Right hindlimb (tissue), 1 donor: ENCODE measurements around the gene ZDHHC11.
"Not testable (repeated sequence)": the region's sequence is repeated elsewhere in the genome, so short reads cannot be mapped to it uniquely, and the experiment has no call there.

Experiments
- DNase-seq: peaks from one replicate; pipeline ENCODE4 v3.0.0-alpha.2; 2018

The ZDHHC11 gene

DNA sequence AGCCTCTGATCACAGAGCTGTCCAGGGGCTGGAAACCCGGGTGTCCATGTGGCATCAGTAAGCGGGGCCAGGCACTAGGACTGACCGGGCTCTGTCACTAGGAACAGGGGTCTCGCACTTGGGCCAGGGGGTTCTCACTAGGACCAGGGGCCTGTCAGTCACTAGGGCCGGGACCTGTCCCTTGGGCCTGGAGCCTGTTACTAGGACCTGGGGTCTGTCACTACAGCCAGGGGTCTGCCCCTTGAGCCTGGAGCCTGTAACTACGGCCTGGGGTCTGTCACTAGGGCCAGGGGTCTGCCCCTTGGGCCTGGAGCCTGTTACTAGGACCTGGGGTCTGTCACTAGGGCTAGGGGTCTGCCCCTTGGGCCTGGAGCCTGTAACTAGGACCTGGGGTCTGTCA lies 76.5 kb downstream of the ZDHHC11 start:
- DNase-seq, result not testable (repeated sequence)

- DNase-seq, result no peak
Observed at GRCh38 chr5:773517-774264, 77.1 kb downstream of the ZDHHC11 start.

DNA sequence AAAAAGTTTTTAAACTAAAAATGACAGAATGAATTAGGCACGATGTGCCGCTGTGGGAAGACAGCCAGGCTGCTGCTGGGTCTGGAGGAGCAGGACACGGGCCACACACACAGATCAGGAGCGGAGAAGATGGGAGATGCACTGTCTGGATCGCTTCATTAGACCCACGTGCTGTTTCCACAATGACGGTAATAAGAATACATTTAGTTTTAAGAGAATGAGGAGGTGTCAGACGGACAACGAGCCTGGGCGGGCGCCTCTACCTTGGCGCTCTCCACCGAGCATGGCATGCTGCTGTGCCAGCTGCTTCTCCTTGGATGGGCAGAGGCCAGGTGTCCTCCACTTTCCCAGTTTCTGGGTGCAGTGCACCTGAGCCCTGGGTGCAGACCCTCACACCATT lies 77.9 kb downstream of the ZDHHC11 start:
- peak; percentile 12 for DNase-seq

GRCh38 chr5:772547-772890 lies 78.3 kb downstream of the ZDHHC11 start:
- DNase-seq, result not testable (repeated sequence)

GRCh38 chr5:771841-772546 lies 78.8 kb downstream of the ZDHHC11 start:
- DNase-seq, result not testable (repeated sequence)

DNA sequence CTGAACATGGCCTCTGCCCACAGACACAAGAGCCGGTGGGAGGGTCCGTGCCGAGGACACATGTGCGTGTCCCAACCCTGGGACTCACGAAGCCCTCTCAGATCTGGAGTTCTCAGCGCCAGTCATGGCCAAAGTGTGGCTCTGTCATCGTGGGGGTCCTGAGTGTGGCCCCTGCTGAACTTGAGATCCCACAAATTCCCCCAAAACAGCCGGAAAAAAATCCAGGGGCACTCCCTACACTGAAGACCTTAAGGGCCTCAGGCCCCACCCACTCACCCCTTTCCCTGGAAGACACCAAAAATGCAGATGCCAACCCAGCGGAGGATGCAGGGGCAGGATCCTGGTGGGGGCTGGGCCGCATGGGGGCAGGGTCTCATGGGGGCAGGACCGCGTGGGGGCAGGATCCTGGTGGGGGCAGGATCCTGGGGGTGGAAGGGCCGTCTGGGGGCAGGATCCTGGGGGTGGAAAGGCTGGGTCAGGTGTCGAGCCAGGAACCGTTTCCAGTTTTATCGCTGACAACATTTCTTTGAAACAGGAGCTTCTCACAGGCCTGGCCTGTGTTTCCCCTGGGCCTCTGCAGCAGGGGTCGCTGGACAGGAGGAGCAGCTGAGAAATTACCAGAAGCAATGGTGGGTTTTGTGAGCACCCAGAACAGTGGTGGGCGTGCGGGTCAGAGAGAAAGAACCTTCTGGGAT lies 79.6 kb downstream of the ZDHHC11 start:
- peak; percentile 19 for DNase-seq

DNA sequence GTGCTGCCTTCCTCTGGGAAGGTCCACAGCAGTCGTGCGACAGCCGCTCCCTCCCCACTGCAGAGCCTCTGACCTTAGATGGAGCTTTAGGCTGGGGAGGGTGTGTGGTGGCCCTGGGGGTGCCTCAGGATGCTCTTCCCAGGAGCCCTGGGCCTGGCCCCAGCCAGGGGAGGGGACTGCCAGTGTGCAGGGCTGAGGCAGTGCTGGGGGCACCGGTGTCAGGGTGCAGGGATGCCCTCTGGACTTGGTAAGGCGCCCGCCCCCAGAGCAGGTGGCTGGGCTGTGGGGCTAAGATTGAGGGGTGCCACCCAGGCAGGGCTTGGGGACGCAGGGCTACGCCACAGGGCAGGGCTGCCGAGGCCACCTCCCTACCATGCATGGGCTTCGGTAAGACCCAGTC lies 80.2 kb downstream of the ZDHHC11 start:
- DNase-seq, result peak; percentile 20

DNA sequence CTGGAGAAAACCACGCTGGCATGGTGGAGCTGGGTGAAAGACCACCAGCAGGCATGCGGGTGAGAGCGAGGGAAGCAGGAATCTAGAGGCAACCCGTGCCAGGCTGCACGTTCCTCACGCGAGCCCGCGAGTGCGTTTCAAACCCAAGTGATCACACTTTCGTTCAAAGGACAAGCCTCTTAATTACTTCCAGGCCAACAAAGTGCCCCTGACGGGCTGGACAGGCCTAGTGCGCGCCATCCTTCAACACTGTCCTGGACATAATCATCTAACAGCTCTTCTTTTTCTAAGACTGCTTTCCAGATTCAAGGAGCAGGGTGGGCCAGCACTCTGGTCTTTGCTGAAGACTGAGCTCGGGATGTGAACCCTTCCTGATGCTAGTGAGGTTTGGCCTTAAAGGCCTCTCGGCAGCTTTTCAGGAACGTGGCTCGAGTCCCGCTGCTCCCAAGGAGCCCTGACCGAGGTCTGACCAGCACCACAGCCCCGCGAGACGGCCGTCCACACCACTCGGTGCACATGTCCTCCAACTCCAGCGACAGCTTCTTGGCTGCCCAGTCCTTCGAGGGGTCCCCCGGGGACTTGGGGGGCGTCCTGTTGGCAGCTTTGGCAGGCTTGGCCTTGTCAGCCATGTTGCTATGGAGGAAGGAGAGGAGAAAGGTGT lies 81.2 kb downstream of the ZDHHC11 start:
- DNase-seq, result peak; percentile 12

DNA sequence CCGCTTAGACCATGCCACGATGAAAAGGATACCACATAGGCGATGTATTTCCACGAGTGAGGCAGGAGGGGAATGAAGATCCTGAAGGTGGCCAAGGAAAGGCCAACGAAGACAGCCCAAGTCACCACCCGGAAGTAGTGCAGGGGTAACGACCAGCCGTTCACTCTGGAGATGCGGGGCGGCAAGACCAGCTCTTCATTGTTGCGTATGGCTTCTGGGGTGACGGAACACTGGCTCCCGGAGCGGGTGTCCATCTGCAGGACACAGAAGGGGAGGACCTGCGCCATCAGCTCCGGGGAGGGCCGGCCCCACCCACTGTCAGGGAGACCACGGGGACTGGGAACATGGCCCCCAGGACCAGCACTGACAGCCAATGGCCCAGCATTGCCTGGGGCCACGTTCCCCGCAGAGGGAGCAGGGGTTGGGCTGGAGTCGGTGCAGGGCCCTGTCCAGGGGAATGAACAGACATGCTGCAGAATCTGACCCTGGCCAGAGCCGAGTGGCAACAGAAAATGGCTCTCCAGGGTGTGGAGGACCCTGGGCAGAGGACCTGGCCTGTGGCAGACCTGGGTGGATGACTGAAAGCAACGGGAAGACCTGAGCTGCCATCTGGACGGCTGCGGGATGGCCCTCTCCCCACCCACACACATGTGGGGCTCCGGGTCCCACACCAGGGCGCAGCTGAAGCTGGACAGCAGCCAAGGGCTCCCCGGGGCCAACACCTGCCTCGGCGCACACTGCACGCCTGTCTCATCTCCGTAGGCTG lies 83.9 kb downstream of the ZDHHC11 start:
- peak; percentile 19 for DNase-seq

DNA sequence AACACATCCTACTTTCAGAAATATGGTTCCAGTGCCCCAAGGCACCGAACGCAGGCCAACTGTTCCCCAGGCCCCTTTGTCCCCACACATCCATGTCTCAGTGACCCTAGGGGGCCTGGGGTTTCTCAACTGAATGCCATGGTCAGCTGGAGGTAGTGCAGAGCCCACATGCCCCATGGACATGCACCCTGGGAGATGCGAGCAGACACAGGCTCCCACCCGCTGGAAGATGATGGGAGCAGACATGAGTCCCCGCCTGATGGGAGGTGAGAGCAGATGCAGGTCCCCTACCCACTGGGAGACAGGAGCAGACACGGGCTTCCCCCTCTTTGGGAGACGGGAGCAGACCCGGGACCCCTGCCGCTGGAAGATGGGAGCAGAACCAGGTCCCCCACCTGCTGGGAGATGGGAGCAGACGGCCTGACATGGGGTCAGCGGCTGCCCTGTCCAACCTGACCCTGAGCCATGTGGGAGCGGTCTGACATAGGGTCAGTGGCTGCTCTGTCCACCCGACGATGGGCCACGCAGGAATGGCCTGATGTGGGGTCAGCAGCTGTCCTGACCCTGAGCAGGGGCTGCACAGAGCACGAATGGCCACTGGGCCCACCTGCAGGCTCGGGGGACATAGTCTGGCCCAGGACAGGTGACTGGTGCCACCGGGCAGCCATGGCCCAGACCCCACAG lies 84.7 kb downstream of the ZDHHC11 start:
- DNase-seq, result peak; percentile 18

GRCh38 chr5:763998-764781 lies 86.6 kb downstream of the ZDHHC11 start:
- no peak for DNase-seq

GRCh38 chr5:763397-763796 lies 87.4 kb downstream of the ZDHHC11 start:
- no peak for DNase-seq

DNA sequence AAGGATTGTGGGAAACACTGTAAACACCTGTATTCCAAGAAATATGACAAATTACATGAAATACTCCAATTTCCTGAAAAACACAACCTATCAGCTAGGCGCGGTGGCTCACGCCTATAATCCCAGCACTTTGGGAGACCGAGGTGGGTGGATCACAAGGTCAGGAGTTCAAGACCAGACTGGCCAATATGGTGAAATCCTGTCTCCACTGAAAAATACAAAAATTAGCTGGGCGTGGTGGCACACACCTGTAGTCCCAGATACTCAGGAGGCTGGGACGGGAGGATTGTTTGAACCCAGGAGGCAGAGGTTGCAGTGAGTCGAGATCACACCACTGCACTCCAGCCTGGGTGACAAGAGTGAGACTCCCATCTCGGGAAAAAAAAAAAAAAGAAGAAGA lies 87.8 kb downstream of the ZDHHC11 start:
- not testable (repeated sequence) for DNase-seq

DNA sequence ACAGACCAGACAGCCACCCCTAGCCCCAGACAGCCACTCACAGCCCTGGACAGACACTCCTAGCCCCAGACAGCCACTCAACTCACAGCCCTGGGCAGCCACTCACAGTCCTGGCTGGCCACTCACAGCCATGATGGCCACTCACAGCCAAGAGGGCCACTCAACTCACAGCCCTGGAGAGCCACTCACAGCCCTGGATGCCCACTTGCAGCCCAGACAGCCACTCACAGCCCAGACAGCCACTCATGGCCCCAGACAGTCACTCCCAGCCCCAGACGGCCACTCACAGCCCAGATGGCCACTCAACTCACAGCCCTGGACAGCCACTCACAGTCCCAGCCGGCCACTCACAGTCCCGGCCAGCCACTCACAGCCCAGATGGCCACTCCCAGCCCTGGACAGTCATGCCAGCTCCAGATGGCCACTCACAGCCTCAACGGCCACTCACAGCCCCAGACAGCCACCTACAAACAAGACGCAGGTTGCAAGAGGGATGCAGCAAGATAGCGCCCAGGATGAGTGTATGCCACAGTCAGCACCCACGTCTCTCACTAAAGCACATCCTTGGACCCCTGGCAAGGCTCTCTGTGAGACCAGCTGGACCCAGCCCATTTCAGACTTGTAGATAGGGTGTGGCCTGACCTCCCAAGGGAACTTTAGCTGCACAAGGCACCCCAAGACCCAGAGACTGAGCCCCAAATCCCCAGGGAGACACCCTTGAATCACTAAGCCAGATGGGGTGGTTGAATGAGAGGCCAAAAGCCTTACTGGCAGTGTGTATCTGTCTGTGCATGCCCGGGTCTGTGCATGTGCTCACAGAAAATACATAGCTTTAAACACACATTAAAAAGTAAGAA lies 88.7 kb downstream of the ZDHHC11 start:
- DNase-seq, result no peak

DNA sequence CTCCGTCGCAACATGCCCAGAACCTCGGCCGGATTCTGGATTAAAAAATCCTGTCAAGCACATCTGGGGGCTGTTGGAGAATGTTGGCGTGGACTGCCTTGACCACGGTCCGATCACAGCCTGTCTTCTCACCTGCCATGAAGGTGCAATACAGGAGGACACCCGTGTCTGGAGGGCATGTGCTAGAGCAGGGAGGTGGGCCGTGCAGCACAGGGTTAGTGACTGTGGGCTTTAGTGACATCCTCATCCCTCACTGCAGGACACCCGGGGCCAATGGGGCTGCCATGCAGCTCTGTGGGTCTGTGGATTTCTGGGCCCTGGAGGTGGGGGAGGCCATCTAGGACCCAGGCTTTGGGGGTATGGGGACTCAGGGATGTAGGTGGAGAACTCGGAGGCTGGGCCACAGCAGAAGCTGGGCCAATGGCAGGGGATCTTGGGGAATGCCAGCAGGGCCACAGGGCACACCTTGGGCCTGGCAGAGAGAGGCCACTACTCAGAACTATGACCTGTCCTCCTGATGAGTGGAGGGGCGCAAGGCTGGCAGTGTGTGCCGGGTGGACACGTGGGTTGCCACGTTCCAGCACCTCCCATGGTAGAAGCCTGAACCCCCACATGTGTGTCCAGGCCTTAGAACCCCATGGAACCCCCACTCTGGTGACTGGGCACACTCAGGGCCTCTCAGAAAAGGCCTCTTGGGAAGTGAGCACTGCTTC lies 89.6 kb downstream of the ZDHHC11 start:
- no peak for DNase-seq

DNA sequence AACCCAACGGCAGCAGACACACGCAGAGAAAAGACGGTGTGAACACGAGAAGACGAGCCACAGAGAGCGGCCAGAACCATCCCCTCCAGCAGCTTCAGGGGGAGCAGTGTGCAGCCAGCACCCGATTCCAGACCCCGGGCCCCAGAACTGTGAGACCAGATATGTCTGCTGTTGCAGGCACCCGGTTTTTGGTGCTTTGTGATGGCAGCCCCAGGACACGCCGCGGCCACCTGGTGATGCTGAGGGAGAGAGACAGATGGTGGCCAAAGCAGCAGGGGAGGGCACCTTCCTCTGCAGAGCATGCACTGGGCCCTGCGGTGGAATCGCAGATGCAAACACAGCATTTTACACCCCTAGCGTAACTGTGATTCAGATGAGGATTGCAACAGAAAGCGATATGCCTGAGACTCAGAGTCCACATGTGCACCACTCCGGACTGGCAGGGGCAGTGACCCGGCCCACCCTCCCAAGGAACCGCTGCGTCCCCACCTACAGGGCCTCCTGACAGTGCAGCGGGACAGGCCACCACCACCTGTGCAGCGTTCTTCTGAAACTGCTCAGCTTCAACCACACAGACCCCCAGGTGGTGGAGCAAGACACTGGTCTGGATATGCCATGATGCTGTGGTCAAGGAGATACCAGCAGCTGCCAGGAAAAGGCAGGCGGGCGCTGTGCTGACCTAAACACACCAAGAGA lies 90.3 kb downstream of the ZDHHC11 start:
- peak; percentile 19 for DNase-seq

DNA sequence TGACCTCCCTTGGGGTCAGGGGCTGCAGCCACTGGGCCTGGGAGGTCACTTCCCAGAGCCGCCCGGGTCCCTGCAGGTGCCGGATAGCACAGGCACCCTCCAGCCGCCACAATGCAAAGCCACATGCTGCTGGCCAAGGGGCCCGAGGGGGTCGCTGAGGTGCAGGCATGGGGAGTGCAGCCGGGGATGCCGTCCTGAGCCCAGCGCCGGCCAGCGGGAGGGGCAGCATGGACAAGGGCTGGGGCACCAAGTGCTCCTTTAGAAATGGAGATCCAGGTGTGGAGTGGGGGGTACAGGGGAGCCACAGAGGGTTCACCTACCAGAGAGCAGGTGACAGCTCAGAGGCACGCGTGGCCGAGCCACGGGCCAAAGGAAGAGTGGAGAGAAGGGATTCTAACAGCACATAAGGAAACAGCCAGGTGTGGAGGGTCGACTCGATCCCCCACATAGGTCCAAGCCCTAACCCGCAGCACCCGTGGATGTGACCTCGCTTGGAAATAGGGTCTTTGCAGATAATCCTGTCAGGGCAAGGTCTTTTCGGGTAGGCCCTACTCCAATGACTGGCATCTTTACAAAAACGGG lies 90.9 kb downstream of the ZDHHC11 start:
- peak; percentile 20 for DNase-seq

GRCh38 chr5:759111-759751 lies 91.6 kb downstream of the ZDHHC11 start:
- peak; percentile 79 for DNase-seq
